ENCODE data around the gene BLVRB. TPM values are rescaled to one million over a fixed set of nuclear protein-coding genes. Genes with fewer than 3 reads are reported as not detected.

BLVRB gene
- total and polyA plus RNA-seq, 2 of the 8 experiments (the other 6 are each of a cell fraction or from before 2014, with no cell fraction given): 28.7 to 182 TPM

- TF ChIP-seq NRF1 (IDR thresholded peaks at IDR 0.05; ENCODE audit: low read depth, low read length) (no peak), YY1 (IDR thresholded peaks at IDR 0.05; ENCODE audit: low read depth, low read length) (no peak), SIRT6 (IDR thresholded peaks at IDR 0.05; ENCODE audit: low read length) (no peak), RNF2 (IDR thresholded peaks at IDR 0.05; ENCODE audit: borderline replicate concordance, low read depth, low read length, missing control alignments, poor library complexity, severe bottlenecking) (no peak), MAX (IDR thresholded peaks at IDR 0.05) (no peak), SRF (IDR thresholded peaks at IDR 0.05; ENCODE audit: low read depth, low read length) (no peak), PHF8 (conservative IDR thresholded peaks at IDR 0.05; ENCODE audit: low read depth, low read length) (no peak), CBX8 (IDR thresholded peaks at IDR 0.05; ENCODE audit: borderline replicate concordance, low read depth, low read length) (no peak), RBBP5 (IDR thresholded peaks at IDR 0.05; ENCODE audit: borderline replicate concordance, low read depth, low read length) (no peak), EP300 (IDR thresholded peaks at IDR 0.05; ENCODE audit: borderline replicate concordance in 1 of 2, low read depth in 2 of 2, low read length in 2 of 2) (no peak), TBP (IDR thresholded peaks at IDR 0.05; ENCODE audit: low read depth, low read length) (no peak), CTBP2 (IDR thresholded peaks at IDR 0.05; ENCODE audit: borderline replicate concordance, insufficient read depth, insufficient read length, low read length) (no peak), TCF12 (IDR thresholded peaks at IDR 0.05; ENCODE audit: low read depth, low read length) (no peak), TAF1 (IDR thresholded peaks at IDR 0.05; ENCODE audit: low read depth, low read length) (no peak), KDM4A (IDR thresholded peaks at IDR 0.05; ENCODE audit: low read depth, low read length, severe bottlenecking) (peak; percentile 49), FOSL1 (IDR thresholded peaks at IDR 0.05; ENCODE audit: insufficient read depth, low read depth, low read length) (no peak), POU5F1 (IDR thresholded peaks at IDR 0.05; ENCODE audit: low read depth, low read length) (no peak), MAFK (IDR thresholded peaks at IDR 0.05; ENCODE audit: low read depth, low read length) (no peak), SIN3A (conservative IDR thresholded peaks at IDR 0.05 in 1 of 2, IDR thresholded peaks at IDR 0.05 in 1 of 2; ENCODE audit: low read depth in 1 of 2, low read length in 2 of 2) (no peak), ASH2L (IDR thresholded peaks at IDR 0.05; ENCODE audit: low read length) (peak; percentile 46), EGR1 (IDR thresholded peaks at IDR 0.05; ENCODE audit: borderline replicate concordance, low read depth, low read length) (no peak), SP4 (IDR thresholded peaks at IDR 0.05; ENCODE audit: low read length) (no peak), RFX5 (IDR thresholded peaks at IDR 0.05; ENCODE audit: borderline replicate concordance, low read depth, low read length) (no peak), BRCA1 (IDR thresholded peaks at IDR 0.05; ENCODE audit: low read depth, low read length) (no peak)
Measured at GRCh38 chr19:40424637-40425449, 40.7 kb downstream of the BLVRB start (continued).

Data from H1 (cell line).